Measurements from ENCODE around the gene CLSTN2.

DNA sequence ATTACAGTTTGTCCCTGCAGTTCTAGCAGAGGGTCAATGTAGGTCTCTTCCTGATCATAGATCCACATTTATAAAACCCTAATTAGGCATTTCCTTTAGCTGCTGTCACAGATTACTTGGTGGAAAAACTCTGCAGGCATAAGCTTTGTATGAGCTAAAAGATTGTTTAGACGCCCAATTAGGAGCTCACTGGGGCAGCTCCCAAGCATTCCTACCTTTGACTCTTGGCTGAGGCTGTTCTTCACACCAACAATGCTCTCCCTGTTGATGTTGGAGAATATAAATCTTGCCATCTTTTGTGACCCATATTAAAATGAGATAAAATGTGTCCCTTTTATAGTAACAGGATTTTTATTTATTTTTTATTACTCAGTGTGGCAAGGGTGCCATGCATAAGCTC is 594.6 kb downstream of the CLSTN2 start:
- TF ChIP-seq POLR2A (IDR thresholded peaks at IDR 0.05) (no peak), EP300 (IDR thresholded peaks at IDR 0.05) (no peak)
- TF ChIP-seq, protein P1, sequence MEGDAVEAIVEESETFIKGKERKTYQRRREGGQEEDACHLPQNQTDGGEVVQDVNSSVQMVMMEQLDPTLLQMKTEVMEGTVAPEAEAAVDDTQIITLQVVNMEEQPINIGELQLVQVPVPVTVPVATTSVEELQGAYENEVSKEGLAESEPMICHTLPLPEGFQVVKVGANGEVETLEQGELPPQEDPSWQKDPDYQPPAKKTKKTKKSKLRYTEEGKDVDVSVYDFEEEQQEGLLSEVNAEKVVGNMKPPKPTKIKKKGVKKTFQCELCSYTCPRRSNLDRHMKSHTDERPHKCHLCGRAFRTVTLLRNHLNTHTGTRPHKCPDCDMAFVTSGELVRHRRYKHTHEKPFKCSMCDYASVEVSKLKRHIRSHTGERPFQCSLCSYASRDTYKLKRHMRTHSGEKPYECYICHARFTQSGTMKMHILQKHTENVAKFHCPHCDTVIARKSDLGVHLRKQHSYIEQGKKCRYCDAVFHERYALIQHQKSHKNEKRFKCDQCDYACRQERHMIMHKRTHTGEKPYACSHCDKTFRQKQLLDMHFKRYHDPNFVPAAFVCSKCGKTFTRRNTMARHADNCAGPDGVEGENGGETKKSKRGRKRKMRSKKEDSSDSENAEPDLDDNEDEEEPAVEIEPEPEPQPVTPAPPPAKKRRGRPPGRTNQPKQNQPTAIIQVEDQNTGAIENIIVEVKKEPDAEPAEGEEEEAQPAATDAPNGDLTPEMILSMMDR (IDR thresholded peaks at IDR 0.05), result no peak
